Muscle layer of colon (tissue), 2 donors: ENCODE data around the gene MTERF1.

Source experiments
- H3K27ac ChIP-seq: one replicate; pipeline ENCODE4 v1.7.0; 2013; ENCODE audit warnings: low read depth, mild to moderate bottlenecking, low read length, moderate library complexity
- H3K27me3 ChIP-seq, 2 donors: one replicate each; pipeline ENCODE4 v1.7.0; 2013; ENCODE audit warnings: low read length in 2 of 2, mild to moderate bottlenecking in 2 of 2; ENCODE audit not compliant: insufficient read depth in 2 of 2, control insufficient read depth in 1 of 2
- H3K36me3 ChIP-seq: one replicate; pipeline ENCODE4 v1.7.0; 2013; ENCODE audit warnings: mild to moderate bottlenecking, low read length; ENCODE audit not compliant: insufficient read depth
- H3K4me1 ChIP-seq: one replicate; pipeline ENCODE4 v1.7.0; 2013; ENCODE audit warnings: mild to moderate bottlenecking, low read length; ENCODE audit not compliant: insufficient read depth
- H3K4me3 ChIP-seq, 2 donors: one replicate each; pipeline ENCODE4 v1.7.0; 2013; ENCODE audit warnings: low read length in 2 of 2, low read depth in 1 of 2, mild to moderate bottlenecking in 1 of 2, moderate library complexity in 1 of 2
- H3K9ac ChIP-seq: one replicate; pipeline ENCODE4 v1.7.0; 2013; ENCODE audit warnings: low read length
- H3K9me3 ChIP-seq: one replicate; pipeline ENCODE4 v1.7.0; 2013; ENCODE audit warnings: mild to moderate bottlenecking, low read length
- donor health status: abdominal sarcoma.
- donor health status: Adenocarcinoma of cecum.

Gene MTERF1

GRCh38 chr7:91847876-91848588 lies 32.5 kb downstream of the MTERF1 start:
- H3K9me3 ChIP-seq, result no peaks in the 10 kb centered on the region
- no peaks in the 10 kb centered on the region for H3K4me1 ChIP-seq
- no peaks in the 10 kb centered on the region for H3K27me3 ChIP-seq
- no peak overlapping the region for H3K27ac ChIP-seq
- no peaks in the 10 kb centered on the region for H3K36me3 ChIP-seq
- no peak overlapping the region for H3K9ac ChIP-seq
- H3K4me3 ChIP-seq, result no peak overlapping the region

- Histone ChIP-seq H3K36me3 (no peaks in the 10 kb centered on the region), H3K4me3 (no peak overlapping the region), H3K9me3 (no peaks in the 10 kb centered on the region), H3K9ac (no peak overlapping the region), H3K4me1 (no peaks in the 10 kb centered on the region), H3K27me3 (no peaks in the 10 kb centered on the region), H3K27ac (no peak overlapping the region)
Measured at GRCh38 chr7:91847231-91847630, 33.3 kb downstream of the MTERF1 start.

GRCh38 chr7:91846436-91846835 lies 34.1 kb downstream of the MTERF1 start:
- H3K4me1 ChIP-seq, result no peaks in the 10 kb centered on the region
- no peak overlapping the region for H3K27ac ChIP-seq
- H3K4me3 ChIP-seq, result no peak overlapping the region
- H3K36me3 ChIP-seq, result no peaks in the 10 kb centered on the region
- H3K9ac ChIP-seq, result no peak overlapping the region
- H3K27me3 ChIP-seq, result no peaks in the 10 kb centered on the region
- no peaks in the 10 kb centered on the region for H3K9me3 ChIP-seq

GRCh38 chr7:91843831-91844230 lies 36.7 kb downstream of the MTERF1 start:
- no peaks in the 10 kb centered on the region for H3K9me3 ChIP-seq
- no peaks in the 10 kb centered on the region for H3K27me3 ChIP-seq
- no peaks in the 10 kb centered on the region for H3K4me1 ChIP-seq
- no peak overlapping the region for H3K9ac ChIP-seq
- no peak overlapping the region for H3K4me3 ChIP-seq
- H3K36me3 ChIP-seq, result no peaks in the 10 kb centered on the region
- H3K27ac ChIP-seq, result no peak overlapping the region

- H3K9ac ChIP-seq, result no peak overlapping the region
- H3K9me3 ChIP-seq, result no peaks in the 10 kb centered on the region
- H3K36me3 ChIP-seq, result no peaks in the 10 kb centered on the region
- no peak overlapping the region for H3K27ac ChIP-seq
- H3K4me3 ChIP-seq, result no peak overlapping the region
- no peaks in the 10 kb centered on the region for H3K27me3 ChIP-seq
- no peaks in the 10 kb centered on the region for H3K4me1 ChIP-seq
Measured at GRCh38 chr7:91838439-91838838, 42.1 kb downstream of the MTERF1 start.

- Histone ChIP-seq H3K9ac (no peak overlapping the region), H3K27me3 (no peaks in the 10 kb centered on the region)
Measured at GRCh38 chr7:91837397-91838070, 43.0 kb downstream of the MTERF1 start.

GRCh38 chr7:91835826-91836368 lies 44.6 kb downstream of the MTERF1 start:
- no peak overlapping the region for H3K4me3 ChIP-seq
- no peaks in the 10 kb centered on the region for H3K36me3 ChIP-seq
- no peaks in the 10 kb centered on the region for H3K9me3 ChIP-seq
- H3K27me3 ChIP-seq, result no peaks in the 10 kb centered on the region
- H3K4me1 ChIP-seq, result no peaks in the 10 kb centered on the region
- H3K27ac ChIP-seq, result no peak overlapping the region
- no peak overlapping the region for H3K9ac ChIP-seq

More at GRCh38 chr7:91837397-91838070, 43.0 kb downstream of the MTERF1 start:
- H3K36me3 ChIP-seq, result no peaks in the 10 kb centered on the region
- no peak overlapping the region for H3K27ac ChIP-seq
- no peak overlapping the region for H3K4me3 ChIP-seq
- no peaks in the 10 kb centered on the region for H3K9me3 ChIP-seq
- no peaks in the 10 kb centered on the region for H3K4me1 ChIP-seq

GRCh38 chr7:91835091-91835825 lies 45.2 kb downstream of the MTERF1 start:
- Histone ChIP-seq H3K4me3 (no peak overlapping the region), H3K27ac (no peak overlapping the region), H3K9me3 (no peaks in the 10 kb centered on the region), H3K4me1 (no peaks in the 10 kb centered on the region), H3K27me3 (no peaks in the 10 kb centered on the region), H3K36me3 (no peaks in the 10 kb centered on the region), H3K9ac (no peak overlapping the region)

- no peak overlapping the region for H3K9ac ChIP-seq
- H3K27me3 ChIP-seq, result no peaks in the 10 kb centered on the region
- H3K27ac ChIP-seq, result no peak overlapping the region
- H3K9me3 ChIP-seq, result no peaks in the 10 kb centered on the region
- no peaks in the 10 kb centered on the region for H3K36me3 ChIP-seq
- no peaks in the 10 kb centered on the region for H3K4me1 ChIP-seq
- H3K4me3 ChIP-seq, result no peak overlapping the region
Measured at GRCh38 chr7:91832493-91833045, 47.9 kb downstream of the MTERF1 start.

GRCh38 chr7:91827169-91827568 lies 53.3 kb downstream of the MTERF1 start:
- H3K4me1 ChIP-seq, result no peaks in the 10 kb centered on the region
- no peak overlapping the region for H3K4me3 ChIP-seq
- no peaks in the 10 kb centered on the region for H3K27me3 ChIP-seq
- no peak overlapping the region for H3K27ac ChIP-seq
- H3K36me3 ChIP-seq, result no peaks in the 10 kb centered on the region
- H3K9me3 ChIP-seq, result no peaks in the 10 kb centered on the region
- no peak overlapping the region for H3K9ac ChIP-seq

- Histone ChIP-seq H3K4me3 (no peak overlapping the region), H3K4me1 (no peaks in the 10 kb centered on the region), H3K9ac (no peak overlapping the region), H3K27ac (no peak overlapping the region), H3K27me3 (no peaks in the 10 kb centered on the region), H3K9me3 (no peaks in the 10 kb centered on the region), H3K36me3 (no peaks in the 10 kb centered on the region)
Measured at GRCh38 chr7:91826377-91826776, 54.1 kb downstream of the MTERF1 start.
